Heart right ventricle (tissue), 16 donors: Measurements from ENCODE around the gene MTHFD1L. TPM values are rescaled to one million over a fixed set of nuclear protein-coding genes. Genes with fewer than 3 reads are reported as not detected.

ENCODE experiments used
- ATAC-seq, 8 donors: fragments of 200-7000 bp; cut with Tn5 transposase; one replicate each; pipeline ENCODE4 v1.9.1; 2020; ENCODE audit warnings: mild to moderate bottlenecking in 8 of 8, moderate library complexity in 8 of 8, moderate number of reproducible peaks in 1 of 8
- DNase-seq, 2 donors: peaks; one replicate each; pipeline ENCODE4 v3.0.0-alpha.2; 2020
- H3K27ac ChIP-seq, 10 donors: fragments of 200-600 bp; sonication (generic) in 2 of 10; one replicate each; pipeline versions ENCODE4 v1.5.0 to v1.8.0; 2020 to 2022; ENCODE audit warnings: mild to moderate bottlenecking in 3 of 10
- H3K27me3 ChIP-seq, 7 donors: fragments of 200-600 bp; one replicate each; pipeline ENCODE4 v1.8.0; 2021 to 2022; ENCODE audit warnings: mild to moderate bottlenecking in 2 of 7
- H3K36me3 ChIP-seq, 9 donors: fragments of 200-600 bp; sonication (generic) in 1 of 9; one replicate each; pipeline versions ENCODE4 v1.5.0 to v1.8.0; 2020 to 2022; ENCODE audit warnings: mild to moderate bottlenecking in 2 of 9
- H3K4me1 ChIP-seq, 9 donors: fragments of 200-600 bp; sonication (generic) in 1 of 9; one replicate each; pipeline versions ENCODE4 v1.5.0 to v1.8.0; 2020 to 2022; ENCODE audit warnings: mild to moderate bottlenecking in 4 of 9
- H3K4me3 ChIP-seq, 10 donors: fragments of 200-600 bp; sonication (generic) in 2 of 10; one replicate each; pipeline versions ENCODE4 v1.5.0 to v1.8.0; 2020 to 2022; ENCODE audit warnings: mild to moderate bottlenecking in 7 of 10, moderate library complexity in 2 of 10
- H3K9me3 ChIP-seq, 11 donors: fragments of 200-600 bp in 10 of 11; sonication (generic) in 2 of 11; one replicate each; pipeline versions ENCODE4 v1.5.0 to v1.8.0; 2013 to 2022; ENCODE audit warnings: mild to moderate bottlenecking in 2 of 11, control low read depth in 1 of 11, moderate library complexity in 1 of 11
- WGBS, 2 donors: extraction: QIAGEN DNeasy Blood & Tissue Kit; methylation state at CpG; one replicate each; pipeline ENCODE4 v1.1.7; 2013; ENCODE audit warnings: inconsistent platforms in 1 of 2; 5-methylcytosine and 5-hydroxymethylcytosine counted together
- intact Hi-C, 10 donors: fragments of 100-400 bp; cut with DNase I; formaldehyde crosslinking; loops; one replicate each; pipeline versions ENCODE4 v1.11.1 to v1.14.2; 2022
- polyA plus RNA-seq, 2 donors: library from polyadenylated mRNA; stranded (reverse); fragments of 200-250 nt; gene quantifications; one replicate each; pipeline ENCODE4 v1.2.3, GENCODE V29; 2013
- total RNA-seq, 10 donors: library from RNA; stranded (reverse); fragmentation: NEBNext Ultra II Directional in 3 of 10; extraction: Animal tissue kit (Norgen Biotek cat#: 25700) in 3 of 10; gene quantifications; one replicate each; pipeline versions ENCODE4 v1.2.1 to v1.2.4, GENCODE V29; 2021 to 2023
- TF ChIP-seq, protein P1 (sequence below), 9 donors: fragments of 200-600 bp; sonication (generic) in 2 of 9; IDR thresholded peaks; one replicate each; pipeline versions ENCODE4 v1.5.0 to v1.8.0; 2021 to 2022; ENCODE audit warnings: antibody characterized with exemption in 9 of 9, mild to moderate bottlenecking in 5 of 9, moderate library complexity in 1 of 9
- donor health status: Arrhythmogenic right ventricular cardiomyopathy.
- donor health status: ischemic (EF 13 %, LVEDD 7.1; RV severe dilation, severe dysfunction).
- donor health status: healthy with polysubstance abuse.
- donor health status: DM: no; HTN: yes; CAD: no.
- donor health status: DM: no; HTN: no; CAD: no.
- donor health status: ischemic (EF 25% LVEDD 6.9; RV normal size, moderate dysfunction).
- donor health status: ischemic (EF 25% LVEDD 5.7; RV mildly dilated, moderate dysfunction).
- donor health status: healthy.
- donor health status: DM: yes; HTN: yes; CAD: no.
- donor health status: Ischemic cardiomyopathy.
- donor health status: ischemic (EF 35%, LVEDD 5.7; RV mildly dilated, moderate dysfunction).
- donor health status: nonischemic (EF 11% LVEDD 7.7; RV severe dilation, severe dysfunction).
- donor health status: DM: yes; HTN: yes; CAD: no.
- donor health status: PGD.
- donor health status: ischemic (EF 29% LVEDD 5.4; RV normal size, mild dysfunction).
- donor health status: nonischemic (EF 23%, LVEDD 6.1; RV moderate dilation, normal function).

MTHFD1L gene
- total and polyA plus RNA-seq, 12 donors, result 1.2 to 10.8 (median 3.8) TPM

DNA sequence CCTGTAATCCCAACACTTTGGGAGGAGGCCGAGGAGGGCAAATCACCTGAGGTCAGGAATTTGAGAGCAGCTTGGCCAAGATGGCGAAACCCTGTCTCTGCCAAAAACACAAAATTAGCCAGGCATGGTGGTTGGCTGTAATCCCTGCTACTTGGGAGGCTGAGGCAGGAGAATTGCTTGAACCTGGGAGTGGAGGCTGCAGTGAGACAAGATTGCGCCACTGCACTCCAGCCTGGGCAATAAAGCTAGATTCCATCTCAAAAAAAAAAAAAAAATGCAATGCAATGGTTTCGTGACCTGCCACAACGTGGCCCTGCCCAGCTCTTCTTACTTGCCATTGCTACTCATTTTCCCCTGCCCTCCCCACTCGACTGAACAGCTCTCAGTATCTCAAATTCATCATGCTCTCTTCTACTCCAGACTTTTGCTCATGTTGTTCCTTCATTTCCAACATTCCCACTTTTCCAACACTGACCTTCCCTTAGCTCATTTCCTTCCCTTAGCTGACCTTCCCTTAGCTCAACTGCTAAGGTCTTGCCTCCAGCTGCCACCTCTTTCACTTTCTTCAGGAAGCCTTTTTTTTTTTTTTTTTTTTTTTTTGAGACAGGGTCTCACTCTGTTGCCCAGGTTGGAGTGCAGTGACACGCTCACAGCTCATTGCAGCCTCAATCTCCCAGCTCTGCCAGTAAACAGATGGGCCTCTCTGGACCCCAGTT lies 2.1 kb upstream of the MTHFD1L start:
- H3K36me3 ChIP-seq, result no peaks in the 10 kb centered on the region
- ATAC-seq (no peak), DNase-seq (no peak)
- H3K27me3 ChIP-seq, result peaks cover 0 to 2% (median 0%) of the 10 kb centered on the region in 7 donors
- H3K9me3 ChIP-seq, result no peaks in the 10 kb centered on the region
- H3K27ac ChIP-seq, result no peak overlapping the region
- intact Hi-C loops, result no loop called here
- H3K4me3 ChIP-seq, result no peak overlapping the region
- H3K4me1 ChIP-seq, result peaks cover 0 to 22% (median 11%) of the 10 kb centered on the region in 9 donors
- WGBS, 2 donors, result 93 to 94% methylated on average over 7 of the region's 7 CpGs
- TF ChIP-seq, protein P1, sequence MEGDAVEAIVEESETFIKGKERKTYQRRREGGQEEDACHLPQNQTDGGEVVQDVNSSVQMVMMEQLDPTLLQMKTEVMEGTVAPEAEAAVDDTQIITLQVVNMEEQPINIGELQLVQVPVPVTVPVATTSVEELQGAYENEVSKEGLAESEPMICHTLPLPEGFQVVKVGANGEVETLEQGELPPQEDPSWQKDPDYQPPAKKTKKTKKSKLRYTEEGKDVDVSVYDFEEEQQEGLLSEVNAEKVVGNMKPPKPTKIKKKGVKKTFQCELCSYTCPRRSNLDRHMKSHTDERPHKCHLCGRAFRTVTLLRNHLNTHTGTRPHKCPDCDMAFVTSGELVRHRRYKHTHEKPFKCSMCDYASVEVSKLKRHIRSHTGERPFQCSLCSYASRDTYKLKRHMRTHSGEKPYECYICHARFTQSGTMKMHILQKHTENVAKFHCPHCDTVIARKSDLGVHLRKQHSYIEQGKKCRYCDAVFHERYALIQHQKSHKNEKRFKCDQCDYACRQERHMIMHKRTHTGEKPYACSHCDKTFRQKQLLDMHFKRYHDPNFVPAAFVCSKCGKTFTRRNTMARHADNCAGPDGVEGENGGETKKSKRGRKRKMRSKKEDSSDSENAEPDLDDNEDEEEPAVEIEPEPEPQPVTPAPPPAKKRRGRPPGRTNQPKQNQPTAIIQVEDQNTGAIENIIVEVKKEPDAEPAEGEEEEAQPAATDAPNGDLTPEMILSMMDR (IDR thresholded peaks at IDR 0.05), result no peak

DNA sequence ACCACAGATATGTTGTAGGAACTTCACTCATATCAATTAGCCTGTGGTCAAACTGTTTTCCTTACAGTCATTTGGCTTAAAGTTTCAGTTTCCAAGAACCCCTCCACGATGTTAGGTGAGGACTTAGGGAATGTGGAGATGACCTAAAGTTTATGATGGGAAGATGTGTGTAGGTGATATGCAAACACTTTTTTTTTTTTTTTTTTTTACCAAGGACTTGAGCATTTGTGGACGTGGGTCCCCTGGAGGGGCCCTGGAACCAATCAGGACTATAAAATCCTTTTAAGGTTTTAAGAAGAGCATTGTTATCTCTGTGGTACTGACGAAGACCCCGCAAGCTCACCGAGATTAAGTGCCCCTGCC lies 478 bp upstream of the MTHFD1L start:
- intact Hi-C loops, result no loop called here
- Histone ChIP-seq H3K27me3 (peaks cover 0 to 2% (median 0%) of the 10 kb centered on the region in 7 donors), H3K9me3 (no peaks in the 10 kb centered on the region), H3K36me3 (no peaks in the 10 kb centered on the region), H3K4me3 (peak overlapping the region in 9 of 10 donors; percentile 60 to 88 (median 74)), H3K27ac (peak overlapping the region in 8 of 10 donors; percentile 79 to 98 (median 86)), H3K4me1 (peaks cover 0 to 22% (median 11%) of the 10 kb centered on the region in 9 donors)
- DNase-seq, result no peak
- ATAC-seq, result no peak
- TF ChIP-seq, protein P1 (IDR thresholded peaks at IDR 0.05), result no peak
- WGBS, 2 donors, result 20 to 25% methylated on average over 5 of the region's 5 CpGs

DNA sequence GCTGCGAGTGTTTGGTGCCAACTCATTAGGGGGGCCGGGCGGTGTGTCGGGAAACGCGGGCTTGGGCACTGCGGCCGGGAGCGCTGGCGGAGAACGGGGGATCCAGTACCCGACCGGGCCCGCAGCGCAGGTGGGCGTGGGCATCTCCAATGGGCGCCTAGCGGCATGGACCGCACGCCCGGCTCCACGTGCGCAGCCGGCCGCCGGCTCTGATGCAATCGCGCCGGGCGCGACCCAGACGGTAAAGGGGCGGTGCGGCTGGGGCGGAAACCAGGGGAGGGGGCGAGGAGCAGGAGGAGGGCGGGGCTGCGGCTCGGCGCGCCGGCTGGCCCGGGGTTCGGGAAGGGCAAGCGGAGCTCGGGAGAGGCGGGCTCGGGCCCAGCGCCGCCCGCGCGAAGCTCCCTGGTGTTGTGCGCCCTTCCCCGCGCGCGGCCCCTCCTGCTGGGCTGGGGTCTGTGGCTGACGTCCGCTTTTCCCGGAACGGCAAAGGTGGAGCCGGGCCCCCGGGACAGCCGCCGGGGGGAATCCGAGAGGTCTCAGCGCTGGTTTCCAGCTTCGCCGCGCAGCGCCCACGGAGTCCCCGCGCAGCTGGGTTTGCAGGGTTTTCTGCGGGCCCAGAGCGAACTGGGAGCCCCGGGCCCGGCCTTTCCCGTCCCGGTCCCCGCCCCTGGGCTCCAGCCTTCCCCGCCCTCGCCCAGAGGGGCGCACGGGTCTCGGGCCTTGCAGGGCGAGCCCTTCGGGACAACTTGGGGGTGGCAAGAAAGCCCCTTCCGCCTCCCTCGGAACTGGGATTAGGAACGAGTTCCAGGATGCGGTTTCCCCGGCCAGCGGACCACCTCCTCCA lies 867 bp downstream of the MTHFD1L start:
- TF ChIP-seq, protein P1 (IDR thresholded peaks at IDR 0.05), result no peak
- ATAC-seq, result peak; percentile 85 to 93 (median 90)
- WGBS, 2 donors, result 2% methylated on average over 78 to 95 of the region's 95 CpGs

DNA sequence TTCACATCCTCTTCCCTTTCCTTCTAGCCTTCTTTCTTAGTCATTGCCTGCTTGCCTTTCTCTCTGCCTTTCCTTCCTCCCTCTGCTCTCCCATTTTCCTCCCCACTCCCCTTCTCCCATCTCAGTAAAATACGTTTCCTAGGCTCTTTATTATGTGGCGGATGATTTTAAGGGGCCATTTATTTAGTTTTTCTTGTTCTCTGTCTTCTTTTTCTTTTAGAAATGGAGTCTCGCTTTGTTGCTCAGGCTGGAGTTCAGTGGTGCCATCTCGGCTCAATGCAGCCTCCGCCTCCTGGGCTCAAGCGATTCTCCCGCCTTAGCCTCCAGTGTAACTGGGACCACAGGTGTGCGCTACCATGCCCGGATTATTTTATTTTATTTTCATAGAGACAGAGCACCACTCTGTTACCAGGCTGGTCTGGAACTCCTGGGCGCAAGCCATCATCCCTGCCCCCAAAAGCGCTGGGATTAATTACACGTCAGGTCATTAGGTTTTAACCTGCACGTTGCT lies 1.5 kb downstream of the MTHFD1L start:
- ATAC-seq (peak in 3 of 8 donors; percentile 4 to 13 (median 5)), DNase-seq (no peak)
- Histone ChIP-seq H3K9me3 (no peaks in the 10 kb centered on the region), H3K4me1 (peaks cover 0 to 18% (median 11%) of the 10 kb centered on the region in 9 donors), H3K27ac (peak overlapping the region; percentile 65 to 98 (median 85)), H3K36me3 (no peaks in the 10 kb centered on the region), H3K27me3 (peaks cover 0 to 2% (median 0%) of the 10 kb centered on the region in 7 donors), H3K4me3 (peak overlapping the region; percentile 60 to 88 (median 72))
- WGBS, 2 donors, result 69 to 74% methylated on average over 13 of the region's 13 CpGs
- intact Hi-C loops, result no loop called here
- TF ChIP-seq, protein P1 (IDR thresholded peaks at IDR 0.05), result no peak

More for the DNA sequence above, 867 bp downstream of the MTHFD1L start:
- H3K9me3 ChIP-seq, result no peaks in the 10 kb centered on the region
- peak overlapping the region; percentile 60 to 88 (median 72) for H3K4me3 ChIP-seq
- intact Hi-C loops, result no loop called here
- peak; percentile 80 for DNase-seq
- peak overlapping the region; percentile 65 to 98 (median 85) for H3K27ac ChIP-seq
- H3K4me1 ChIP-seq, result peaks cover 0 to 22% (median 11%) of the 10 kb centered on the region in 9 donors
- H3K36me3 ChIP-seq, result no peaks in the 10 kb centered on the region
- H3K27me3 ChIP-seq, result peaks cover 0 to 2% (median 0%) of the 10 kb centered on the region in 7 donors
